GM21619 (cell line): ENCODE measurements around the gene HOXA6.

ENCODE experiments used
- ATAC-seq: cut with Tn5 transposase; IDR thresholded peaks from one replicate; pipeline ENCODE4 v1.9.1; 2021; ENCODE audit not compliant: unreplicated experiment

Gene HOXA6

GRCh38 chr7:27163288-27164044, 15.9 kb upstream of the HOXA6 start:
- no peak for ATAC-seq

GRCh38 chr7:27162561-27163287, 15.2 kb upstream of the HOXA6 start:
- ATAC-seq = no peak

GRCh38 chr7:27161721-27162560, 14.4 kb upstream of the HOXA6 start:
- no peak for ATAC-seq

GRCh38 chr7:27161214-27161720, 13.7 kb upstream of the HOXA6 start:
- no peak for ATAC-seq

- peak; percentile 63 for ATAC-seq
Observed at GRCh38 chr7:27160546-27161213, 13.1 kb upstream of the HOXA6 start.

- ATAC-seq = no peak
Observed at GRCh38 chr7:27160145-27160545, 12.6 kb upstream of the HOXA6 start.

- no peak for ATAC-seq
Observed at GRCh38 chr7:27159266-27160144, 11.9 kb upstream of the HOXA6 start.

- no peak for ATAC-seq
Observed at GRCh38 chr7:27158436-27159265, 11.1 kb upstream of the HOXA6 start.

- no peak for ATAC-seq
Observed at GRCh38 chr7:27157702-27158431, 10.3 kb upstream of the HOXA6 start.

GRCh38 chr7:27156916-27157701, 9.5 kb upstream of the HOXA6 start:
- ATAC-seq = no peak

GRCh38 chr7:27156508-27156898, 8.9 kb upstream of the HOXA6 start, which contains the start of gene HOXA7:
Gene HOXA7, minus strand, starts transcription at chr7:27156675. Its CDS starts 130 bp downstream, at chr7:27156545.
- ATAC-seq = no peak

GRCh38 chr7:27155816-27156507, 8.4 kb upstream of the HOXA6 start:
- ATAC-seq = no peak

GRCh38 chr7:27154901-27155815, 7.6 kb upstream of the HOXA6 start:
- no peak for ATAC-seq

- ATAC-seq = no peak
Observed at GRCh38 chr7:27154369-27154768, 6.8 kb upstream of the HOXA6 start.

- no peak for ATAC-seq
Observed at GRCh38 chr7:27153526-27153925, 6.0 kb upstream of the HOXA6 start.
